Endometrial microvascular endothelial cells (primary cell): ENCODE measurements around the gene KRTAP21-2. TPM values are rescaled to one million over a fixed set of nuclear protein-coding genes. Genes with fewer than 3 reads are reported as not detected.

Source experiments
- total RNA-seq: library from RNA; depleted of rRNA; stranded (reverse); fragments of >200 nt; gene quantifications from one replicate; pipeline ENCODE4 v1.2.3, GENCODE V29; 2015; ENCODE audit errors: inconsistent ontology term

The KRTAP21-2 gene
- total RNA-seq, 1 donor from 2014 or later: not detected

Other genes with a start within 250 kb of the KRTAP21-2 start
- gene KRTAP19-5, start 245.1 kb downstream of the KRTAP21-2 start, total RNA-seq: not detected
- gene KRTAP19-6, start 205.4 kb downstream of the KRTAP21-2 start, total RNA-seq: not detected
- not detected for gene KRTAP19-7, start 185.9 kb downstream of the KRTAP21-2 start, total RNA-seq
- not detected for gene KRTAP22-2, start 156.9 kb downstream of the KRTAP21-2 start, total RNA-seq
- not detected for gene KRTAP6-3, start 154.8 kb downstream of the KRTAP21-2 start, total RNA-seq
- not detected for gene KRTAP6-2, start 148.4 kb downstream of the KRTAP21-2 start, total RNA-seq
- not detected for gene KRTAP22-1, start 146.2 kb downstream of the KRTAP21-2 start, total RNA-seq
- not detected for gene KRTAP6-1, start 133.3 kb downstream of the KRTAP21-2 start, total RNA-seq
- gene KRTAP20-1, start 130.8 kb downstream of the KRTAP21-2 start, total RNA-seq: not detected
- gene KRTAP20-4, start 126.6 kb downstream of the KRTAP21-2 start, total RNA-seq: not detected
- not detected for gene KRTAP20-2, start 112.1 kb downstream of the KRTAP21-2 start, total RNA-seq
- gene KRTAP20-3, start 104.4 kb downstream of the KRTAP21-2 start, total RNA-seq: not detected
- not detected for gene KRTAP21-3, start 28.5 kb downstream of the KRTAP21-2 start, total RNA-seq
- not detected for gene KRTAP21-1, start 8.2 kb upstream of the KRTAP21-2 start, total RNA-seq
- gene KRTAP8-1, start 66.0 kb upstream of the KRTAP21-2 start, total RNA-seq: not detected
- not detected for gene KRTAP7-1, start 82.5 kb upstream of the KRTAP21-2 start, total RNA-seq
- gene KRTAP11-1, start 134.3 kb upstream of the KRTAP21-2 start, total RNA-seq: not detected